ENCODE measurements around the gene SENP3. TPM values are rescaled to one million over a fixed set of nuclear protein-coding genes. Genes with fewer than 3 reads are reported as not detected.
A peak's percentile ranks its signal among the peaks of the same experiment; 100 is the strongest.

Gene SENP3
- total RNA-seq, 2 experiments from 2014 or later: 60.2 to 63.2 TPM

DNA sequence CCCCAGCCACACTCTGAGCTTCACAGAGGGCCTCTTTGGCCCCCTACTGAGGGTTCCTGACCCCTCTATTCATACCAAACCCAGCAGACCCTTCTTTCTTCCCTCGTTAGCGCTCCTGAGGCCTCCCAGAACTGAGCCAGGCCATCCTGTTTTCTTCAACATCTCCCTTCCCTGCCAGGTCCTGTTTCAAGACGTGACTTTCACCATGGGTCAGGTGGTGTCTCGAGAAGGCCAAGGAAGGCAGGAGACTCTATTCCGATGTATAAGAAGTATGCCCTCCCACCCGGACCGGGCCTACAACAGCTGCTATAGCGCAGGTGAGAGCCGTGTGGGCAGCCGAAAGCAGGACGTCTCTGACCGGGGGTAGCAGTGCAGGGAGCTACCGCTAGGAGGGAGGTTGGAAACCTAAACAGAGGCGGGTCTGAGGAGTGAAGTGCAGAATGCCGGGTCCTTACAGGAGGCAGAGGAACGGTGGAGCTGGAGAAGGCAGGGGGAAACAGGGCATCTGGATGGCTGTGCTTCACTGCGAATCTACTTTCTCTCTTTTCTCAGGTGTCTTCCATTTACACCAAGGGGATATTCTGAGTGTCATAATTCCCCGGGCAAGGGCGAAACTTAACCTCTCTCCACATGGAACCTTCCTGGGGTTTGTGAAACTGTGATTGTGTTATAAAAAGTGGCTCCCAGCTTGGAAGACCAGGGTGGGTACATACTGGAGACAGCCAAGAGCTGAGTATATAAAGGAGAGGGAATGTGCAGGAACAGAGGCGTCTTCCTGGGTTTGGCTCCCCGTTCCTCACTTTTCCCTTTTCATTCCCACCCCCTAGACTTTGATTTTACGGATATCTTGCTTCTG lies 1.3 kb upstream of the SENP3 start:
- intact Hi-C loops (cut with micrococcal nuclease): loop anchor here (5.0 to 10.0 kb wide), 3 partner anchors 38 to 206 kb away; partner anchors contain the start of genes FGF11, KCTD11, TMEM102 and TMEM95
- H3K27ac Mint-ChIP-seq: peak overlapping the region; percentile 91
- no peaks in the 10 kb centered on the region for H3K27me3 Mint-ChIP-seq
- DNase-seq: peak; percentile 80
- peak; percentile 40 for ATAC-seq
- H3K4me3 Mint-ChIP-seq: peak overlapping the region; percentile 85
- TF ChIP-seq, protein P1, sequence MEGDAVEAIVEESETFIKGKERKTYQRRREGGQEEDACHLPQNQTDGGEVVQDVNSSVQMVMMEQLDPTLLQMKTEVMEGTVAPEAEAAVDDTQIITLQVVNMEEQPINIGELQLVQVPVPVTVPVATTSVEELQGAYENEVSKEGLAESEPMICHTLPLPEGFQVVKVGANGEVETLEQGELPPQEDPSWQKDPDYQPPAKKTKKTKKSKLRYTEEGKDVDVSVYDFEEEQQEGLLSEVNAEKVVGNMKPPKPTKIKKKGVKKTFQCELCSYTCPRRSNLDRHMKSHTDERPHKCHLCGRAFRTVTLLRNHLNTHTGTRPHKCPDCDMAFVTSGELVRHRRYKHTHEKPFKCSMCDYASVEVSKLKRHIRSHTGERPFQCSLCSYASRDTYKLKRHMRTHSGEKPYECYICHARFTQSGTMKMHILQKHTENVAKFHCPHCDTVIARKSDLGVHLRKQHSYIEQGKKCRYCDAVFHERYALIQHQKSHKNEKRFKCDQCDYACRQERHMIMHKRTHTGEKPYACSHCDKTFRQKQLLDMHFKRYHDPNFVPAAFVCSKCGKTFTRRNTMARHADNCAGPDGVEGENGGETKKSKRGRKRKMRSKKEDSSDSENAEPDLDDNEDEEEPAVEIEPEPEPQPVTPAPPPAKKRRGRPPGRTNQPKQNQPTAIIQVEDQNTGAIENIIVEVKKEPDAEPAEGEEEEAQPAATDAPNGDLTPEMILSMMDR (IDR thresholded peaks at IDR 0.05): no peak
- POLR2A ChIA-PET: interaction anchor here (0.6 to 5.3 kb wide), 33 partner anchors 8 to 250 kb away, joined by 3 to 100 read pairs (median 6); partner anchors contain the start of genes CD68, GPS2, POLR2A and TNFSF12
- peaks cover 55% of the 10 kb centered on the region for H3K4me1 Mint-ChIP-seq (ENCODE audit: low read depth)
- peaks cover 30% of the 10 kb centered on the region for H3K36me3 Mint-ChIP-seq (ENCODE audit: low read depth)
- H3K9me3 Mint-ChIP-seq: no peaks in the 10 kb centered on the region
- CTCF ChIA-PET: interaction anchor here (0.6 to 7.9 kb wide), 62 partner anchors 8 to 514 kb away, joined by 3 to 186 read pairs (median 5); partner anchors contain the start of genes ACAP1, FXR2, MPDU1 and PLSCR3

DNA sequence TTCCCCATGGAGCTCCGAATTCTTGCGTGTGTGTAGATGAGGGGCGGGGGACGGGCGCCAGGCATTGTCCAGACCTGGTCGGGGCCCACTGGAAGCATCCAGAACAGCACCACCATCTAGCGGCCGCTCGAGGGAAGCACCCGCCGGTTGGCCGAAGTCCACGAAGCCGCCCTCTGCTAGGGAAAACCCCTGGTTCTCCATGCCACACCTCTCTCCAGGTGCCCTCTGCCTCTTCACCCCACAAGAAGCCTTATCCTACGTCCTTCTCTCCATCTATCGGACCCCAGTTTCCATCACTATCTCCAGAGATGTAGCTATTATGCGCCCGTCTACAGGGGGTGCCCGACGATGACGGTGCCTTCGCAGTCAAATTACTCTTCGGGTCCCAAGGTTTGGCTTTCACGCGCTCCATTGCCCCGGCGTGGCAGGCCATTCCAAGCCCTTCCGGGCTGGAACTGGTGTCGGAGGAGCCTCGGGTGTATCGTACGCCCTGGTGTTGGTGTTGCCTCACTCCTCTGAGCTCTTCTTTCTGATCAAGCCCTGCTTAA lies 617 bp upstream of the SENP3 start:
- DNase-seq: peak; percentile 93
- intact Hi-C loops (cut with micrococcal nuclease): loop anchor here (5.0 to 10.0 kb wide), 3 partner anchors 39 to 206 kb away; partner anchors contain the start of genes FGF11, KCTD11, TMEM102 and TMEM95
- peaks cover 35% of the 10 kb centered on the region for H3K36me3 Mint-ChIP-seq (ENCODE audit: low read depth)
- CTCF ChIA-PET: interaction anchor here (0.6 to 7.9 kb wide), 62 partner anchors 9 to 515 kb away, joined by 3 to 186 read pairs (median 5); partner anchors contain the start of genes ACAP1, FXR2, MPDU1 and PLSCR3
- TF ChIP-seq, protein P1 (IDR thresholded peaks at IDR 0.05): peak; percentile 79
- peak overlapping the region; percentile 91 for H3K27ac Mint-ChIP-seq
- peak; percentile 76 for ATAC-seq
- H3K9me3 Mint-ChIP-seq: no peaks in the 10 kb centered on the region
- no peaks in the 10 kb centered on the region for H3K27me3 Mint-ChIP-seq
- POLR2A ChIA-PET: interaction anchor here (0.6 to 5.3 kb wide), 34 partner anchors 9 to 251 kb away, joined by 3 to 100 read pairs (median 6); partner anchors contain the start of genes CD68, GPS2, POLR2A and TNFSF12
- H3K4me1 Mint-ChIP-seq (ENCODE audit: low read depth): peaks cover 52% of the 10 kb centered on the region
- peak overlapping the region; percentile 85 for H3K4me3 Mint-ChIP-seq

DNA sequence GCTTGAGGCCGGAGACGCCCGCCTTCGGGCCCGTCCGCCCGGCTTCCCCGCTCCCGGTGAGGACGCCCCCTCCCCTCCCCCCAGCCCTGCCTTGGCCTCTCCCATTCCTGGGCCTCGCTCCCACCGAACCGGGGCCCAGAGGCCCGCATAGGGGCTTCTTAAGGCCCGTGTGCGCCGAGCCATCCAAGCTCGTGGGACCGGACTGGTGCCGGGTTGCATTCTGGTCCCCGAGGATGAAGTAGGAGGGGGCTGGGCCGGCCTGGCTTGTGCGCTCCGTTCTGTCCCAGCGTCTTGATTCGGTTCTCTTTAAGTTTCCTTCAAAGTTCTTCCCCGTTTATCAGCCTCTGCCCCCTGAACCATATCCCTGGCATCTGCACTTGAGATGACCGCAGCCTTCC lies 488 bp downstream of the SENP3 start:
- Mint-ChIP-seq H3K36me3 (ENCODE audit: low read depth) (peaks cover 39% of the 10 kb centered on the region), H3K9me3 (no peaks in the 10 kb centered on the region), H3K4me1 (ENCODE audit: low read depth) (peaks cover 51% of the 10 kb centered on the region), H3K4me3 (peak overlapping the region; percentile 85), H3K27me3 (no peaks in the 10 kb centered on the region), H3K27ac (peak overlapping the region; percentile 90)
- intact Hi-C loops (cut with micrococcal nuclease): loop anchor here (5.0 to 10.0 kb wide), 3 partner anchors 40 to 207 kb away; partner anchors contain the start of genes FGF11, KCTD11, TMEM102 and TMEM95
- peak; percentile 41 for DNase-seq
- POLR2A ChIA-PET: interaction anchor here (1.0 to 5.3 kb wide), 11 partner anchors 11 to 226 kb away, joined by 3 to 100 read pairs (median 11); partner anchors contain the start of genes ACAP1, POLR2A, TNFSF12 and TP53
- TF ChIP-seq, protein P1 (IDR thresholded peaks at IDR 0.05): no peak
- ATAC-seq: peak; percentile 6
- CTCF ChIA-PET: interaction anchor here (0.8 to 7.9 kb wide), 9 partner anchors 9 to 213 kb away, joined by 4 to 186 read pairs (median 24); partner anchors contain the start of genes MPDU1, TMEM102, TNFSF12 and TP53

DNA sequence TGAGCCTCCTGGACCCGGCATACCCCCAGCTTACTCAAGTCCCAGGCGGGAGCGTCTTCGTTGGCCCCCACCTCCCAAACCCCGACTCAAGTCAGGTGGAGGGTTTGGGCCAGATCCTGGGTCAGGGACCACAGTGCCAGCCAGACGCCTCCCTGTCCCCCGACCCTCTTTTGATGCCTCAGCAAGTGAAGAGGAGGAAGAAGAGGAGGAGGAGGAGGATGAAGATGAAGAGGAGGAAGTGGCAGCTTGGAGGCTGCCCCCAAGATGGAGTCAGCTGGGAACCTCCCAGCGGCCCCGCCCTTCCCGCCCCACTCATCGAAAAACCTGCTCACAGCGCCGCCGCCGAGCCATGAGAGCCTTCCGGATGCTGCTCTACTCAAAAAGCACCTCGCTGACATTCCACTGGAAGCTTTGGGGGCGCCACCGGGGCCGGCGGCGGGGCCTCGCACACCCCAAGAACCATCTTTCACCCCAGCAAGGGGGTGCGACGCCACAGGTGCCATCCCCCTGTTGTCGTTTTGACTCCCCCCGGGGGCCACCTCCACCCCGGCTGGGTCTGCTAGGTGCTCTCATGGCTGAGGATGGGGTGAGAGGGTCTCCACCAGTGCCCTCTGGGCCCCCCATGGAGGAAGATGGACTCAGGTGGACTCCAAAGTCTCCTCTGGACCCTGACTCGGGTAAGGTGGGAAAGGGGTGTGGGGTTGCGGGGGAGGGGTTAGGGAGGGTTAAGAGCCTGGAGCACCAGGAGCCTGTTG lies 1.6 kb downstream of the SENP3 start:
- Mint-ChIP-seq H3K27me3 (no peaks in the 10 kb centered on the region), H3K4me3 (peak overlapping the region; percentile 85), H3K4me1 (ENCODE audit: low read depth) (peaks cover 48% of the 10 kb centered on the region), H3K36me3 (ENCODE audit: low read depth) (peaks cover 44% of the 10 kb centered on the region), H3K27ac (no peak overlapping the region), H3K9me3 (no peaks in the 10 kb centered on the region)
- DNase-seq: no peak
- intact Hi-C loops (cut with micrococcal nuclease): loop anchor here (5.0 to 10.0 kb wide), 3 partner anchors 41 to 208 kb away; partner anchors contain the start of genes FGF11, KCTD11, TMEM102 and TMEM95
- CTCF ChIA-PET: interaction anchor here (6.3 kb wide), 1 partner anchor 41 kb away, joined by 165 read pairs; no protein-coding TSS in a partner anchor
- no peak for ATAC-seq
- TF ChIP-seq, protein P1 (IDR thresholded peaks at IDR 0.05): no peak
- POLR2A ChIA-PET: interaction anchor here (0.6 to 5.3 kb wide), 5 partner anchors 10 to 127 kb away, joined by 3 to 100 read pairs (median 3); no protein-coding TSS in a partner anchor
